Cerebellar nuclear complex (tissue), 1 donor: Measurements from ENCODE around the gene TRIM31.

Source experiments
- DNase-seq, 2 experiments: peaks; one replicate each; lab custom pipeline; 2025; lab: John Stamatoyannopoulos, UW

Gene TRIM31

GRCh38 chr6:30075790-30076732 lies 36.8 kb downstream of the TRIM31 start:
- no peak for DNase-seq

GRCh38 chr6:30075094-30075789 lies 37.6 kb downstream of the TRIM31 start, which contains the start of gene RNF39:
Gene RNF39, minus strand, starts transcription at chr6:30075769. Its CDS starts 184 bp downstream, at chr6:30075585.
- DNase-seq, result no peak

GRCh38 chr6:30074331-30075093 lies 38.4 kb downstream of the TRIM31 start:
- DNase-seq, result no peak

- DNase-seq, result no peak
These were observed 39.2 kb downstream of the TRIM31 start for GRCh38 chr6:30073489-30074235.

- no peak for DNase-seq
These were observed 41.0 kb downstream of the TRIM31 start for GRCh38 chr6:30071858-30072257.

DNA sequence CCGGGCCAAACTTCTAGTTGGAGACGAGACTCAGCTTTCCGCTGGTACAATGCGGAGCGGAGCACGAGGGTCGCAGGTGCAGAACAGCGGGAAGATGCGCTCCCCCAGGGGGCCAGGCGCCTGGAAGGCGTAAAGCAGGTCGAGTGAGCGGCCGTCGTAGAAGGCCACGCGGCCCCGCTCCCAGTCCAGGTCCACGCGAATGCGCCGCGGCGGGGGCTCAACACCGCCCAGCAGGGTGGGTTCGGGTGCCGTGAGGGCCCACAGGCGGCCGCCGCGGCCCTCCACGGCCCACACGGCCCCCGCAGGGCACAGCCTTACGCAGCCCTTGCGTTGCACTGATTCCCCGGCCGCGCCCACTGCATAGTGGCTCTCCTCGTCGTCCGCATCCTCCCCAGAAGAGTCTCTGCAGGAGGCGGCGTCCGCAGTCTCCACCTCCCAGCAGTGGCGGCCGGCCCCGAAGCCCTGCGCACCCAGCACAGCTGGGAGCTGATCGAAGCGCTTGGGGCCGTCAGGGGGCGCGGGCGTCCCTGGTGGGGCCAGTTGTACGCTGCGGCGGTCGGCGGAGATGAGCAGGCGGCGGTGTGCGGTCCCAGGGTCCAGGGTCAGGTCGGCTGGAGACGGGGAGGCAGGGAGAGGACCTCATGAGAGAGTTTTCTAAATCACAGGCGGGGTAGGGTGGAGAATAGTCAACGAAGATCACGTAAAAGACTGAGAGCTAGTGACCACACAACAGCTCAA lies 41.6 kb downstream of the TRIM31 start:
- no peak for DNase-seq

GRCh38 chr6:30067460-30068139 lies 45.3 kb downstream of the TRIM31 start:
- no peak for DNase-seq

DNA sequence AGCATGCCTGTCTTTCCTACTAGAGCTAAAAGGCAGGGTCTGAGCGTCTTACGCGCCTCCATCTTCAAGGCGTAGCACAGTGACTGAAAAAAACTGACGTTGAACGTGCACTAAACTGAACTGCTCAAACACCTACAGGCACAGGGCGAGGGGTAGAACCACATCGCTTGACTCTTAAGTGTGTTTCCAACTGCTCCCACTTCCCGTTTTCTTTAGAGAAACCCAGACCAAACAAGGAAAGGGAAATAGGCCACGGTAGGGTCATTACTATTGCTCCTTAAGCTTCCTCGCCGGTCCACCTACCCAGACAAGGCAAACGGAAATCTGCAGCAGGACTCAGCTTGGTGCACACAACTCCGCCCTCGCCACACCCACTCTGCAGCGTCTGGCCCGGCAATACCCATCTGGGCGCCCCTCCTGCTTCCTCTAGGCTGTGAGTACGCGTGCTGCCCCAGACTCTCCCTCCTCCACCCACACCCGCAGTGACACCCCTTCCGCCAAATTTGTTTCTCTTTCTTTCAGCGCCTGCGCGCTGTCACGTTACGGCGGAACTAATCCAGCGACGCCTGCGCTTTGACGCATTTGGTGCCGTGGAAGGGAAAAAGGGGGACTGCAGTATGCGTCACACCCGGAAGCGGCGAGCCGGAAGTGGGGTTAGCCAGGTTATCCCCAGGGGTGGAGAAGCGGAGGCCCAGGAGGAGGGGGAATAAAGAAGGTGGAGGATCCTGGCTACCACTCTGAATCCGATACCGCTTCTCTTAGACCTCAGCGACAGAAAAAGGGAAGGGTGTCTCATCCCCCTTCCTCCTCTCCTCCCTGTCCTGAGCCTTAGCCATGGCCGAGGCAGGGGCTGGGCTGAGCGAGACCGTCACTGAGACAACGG lies 46.1 kb downstream of the TRIM31 start, which contains the start of gene PPP1R11:
Gene PPP1R11 (plus strand): TSS at position 622 of the 883 bp plus-strand sequence. CDS start 213 bp downstream, at position 835.
- peak; percentile 86 to 98 for DNase-seq

GRCh38 chr6:30066082-30066481 lies 46.8 kb downstream of the TRIM31 start:
- DNase-seq, result no peak

- DNase-seq, result no peak
These were observed 49.6 kb downstream of the TRIM31 start for GRCh38 chr6:30063315-30063714.

- no peak for DNase-seq
These were observed 50.3 kb downstream of the TRIM31 start for GRCh38 chr6:30062471-30063178.

DNA sequence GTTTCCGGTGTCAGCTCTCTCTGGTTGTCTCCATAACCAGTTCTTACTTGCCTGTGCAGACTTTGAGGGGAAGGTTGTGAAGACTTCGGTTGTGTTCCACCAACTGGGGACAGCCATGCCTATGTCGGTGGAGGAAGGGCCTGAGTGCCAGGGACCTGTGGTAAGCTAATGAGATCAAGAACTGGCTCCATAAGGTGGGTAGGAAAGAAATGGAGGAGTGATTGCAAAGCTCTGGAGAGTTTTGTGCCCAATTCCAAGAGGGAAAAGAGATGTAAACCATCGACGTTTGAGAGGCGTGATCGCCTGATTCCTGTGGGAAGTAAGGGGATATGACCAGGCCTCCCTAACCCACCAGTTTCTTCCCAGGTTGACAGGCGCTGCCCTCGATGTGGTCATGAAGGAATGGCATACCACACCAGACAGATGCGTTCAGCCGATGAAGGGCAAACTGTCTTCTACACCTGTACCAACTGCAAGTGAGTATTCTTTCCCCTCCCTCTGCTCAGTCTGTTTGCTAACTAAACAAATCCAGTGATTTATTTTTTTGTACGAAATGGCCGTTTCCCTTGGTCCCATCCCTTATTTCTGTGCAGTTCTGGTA lies 50.9 kb downstream of the TRIM31 start:
- DNase-seq, result no peak

DNA sequence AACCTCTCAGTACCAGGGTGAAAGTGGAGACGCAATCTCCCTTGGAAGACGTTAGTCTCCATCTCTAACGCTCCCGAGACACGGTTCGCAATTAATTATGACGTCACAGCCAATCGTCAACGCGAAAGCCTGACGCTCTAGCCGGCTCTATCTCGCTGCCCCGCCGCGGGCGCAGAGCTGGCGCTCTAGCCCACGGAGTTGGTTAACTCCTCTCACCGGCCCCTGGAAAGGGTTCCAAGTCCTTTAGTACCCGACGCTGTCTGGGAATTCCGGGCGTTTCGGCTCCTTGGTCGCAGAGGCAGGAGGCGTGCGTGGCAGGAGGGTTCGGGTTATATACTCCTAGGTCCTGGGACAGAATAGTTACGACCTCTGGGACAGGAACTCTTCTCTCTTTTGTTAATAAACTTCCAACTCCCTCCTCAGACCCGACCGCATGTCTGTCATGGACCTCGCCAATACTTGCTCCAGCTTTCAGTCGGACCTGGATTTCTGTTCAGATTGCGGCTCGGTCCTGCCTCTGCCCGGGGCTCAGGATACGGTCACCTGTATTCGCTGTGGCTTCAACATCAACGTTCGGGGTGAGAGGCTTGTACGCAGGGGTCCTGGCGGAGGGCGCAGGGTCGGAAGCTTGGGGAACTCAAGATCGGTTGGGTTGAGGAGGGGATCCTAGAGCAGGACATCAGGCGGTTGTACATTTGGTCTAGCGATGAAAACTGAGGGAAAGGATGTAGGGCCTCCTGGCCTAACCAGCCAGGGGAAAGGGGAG lies 51.6 kb downstream of the TRIM31 start, which contains the start of gene POLR1H:
Gene POLR1H (plus strand): TSS at position 174 of the 766 bp plus-strand sequence. CDS start 260 bp downstream, at position 434.
- DNase-seq, result peak; percentile 74 to 86

GRCh38 chr6:30060606-30061091 lies 52.2 kb downstream of the TRIM31 start:
- no peak for DNase-seq

DNA sequence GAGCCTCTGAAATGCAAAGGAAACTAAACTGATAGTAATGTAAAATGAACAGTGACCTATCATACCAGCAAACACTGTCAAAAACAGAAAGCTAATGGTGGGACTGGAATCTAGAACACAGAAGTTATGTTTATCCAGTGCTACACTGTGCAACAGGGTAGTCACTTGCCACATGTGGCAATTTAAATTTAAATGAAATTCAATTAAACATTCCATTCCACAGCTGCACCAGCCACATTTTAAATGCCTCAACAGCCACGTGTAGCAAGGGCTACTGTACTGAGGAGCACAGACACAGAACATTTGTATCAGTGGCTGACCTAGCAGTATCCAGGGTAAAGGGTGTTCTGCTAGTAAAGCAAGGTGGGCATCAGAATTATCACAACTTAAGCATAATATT lies 57.4 kb downstream of the TRIM31 start:
- no peak for DNase-seq

GRCh38 chr6:30053682-30054081 lies 59.2 kb downstream of the TRIM31 start:
- no peak for DNase-seq
